ENCODE data around the gene SFXN1. TPM values are rescaled to one million over a fixed set of nuclear protein-coding genes. Genes with fewer than 3 reads are reported as not detected.

The SFXN1 gene
- total and polyA plus RNA-seq, 9 of the 15 experiments (the other 6 are each of a cell fraction or from before 2014, with no cell fraction given): 31.8 to 261 (median 113) TPM

DNA sequence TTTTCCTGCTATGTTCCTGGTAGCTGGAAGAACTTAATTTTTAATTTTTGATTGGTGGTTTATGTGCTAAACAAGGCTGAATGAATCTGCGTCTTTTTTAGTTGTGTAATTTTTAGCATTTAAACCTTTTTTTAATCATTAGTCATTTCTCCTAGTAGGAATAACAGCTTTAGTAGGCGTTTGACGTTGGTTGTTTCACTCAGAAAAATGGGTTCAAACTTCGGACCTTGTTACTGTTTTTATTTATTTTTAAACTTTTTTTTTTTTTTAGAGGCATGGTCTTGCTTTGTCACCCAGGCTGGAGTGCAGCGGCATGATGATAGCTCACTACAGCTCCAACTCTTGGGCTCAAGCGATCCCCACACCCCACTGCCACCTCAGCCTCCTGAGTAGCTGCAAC, 12.9 kb downstream of the SFXN1 start (continued):
- TF ChIP-seq, protein P1, sequence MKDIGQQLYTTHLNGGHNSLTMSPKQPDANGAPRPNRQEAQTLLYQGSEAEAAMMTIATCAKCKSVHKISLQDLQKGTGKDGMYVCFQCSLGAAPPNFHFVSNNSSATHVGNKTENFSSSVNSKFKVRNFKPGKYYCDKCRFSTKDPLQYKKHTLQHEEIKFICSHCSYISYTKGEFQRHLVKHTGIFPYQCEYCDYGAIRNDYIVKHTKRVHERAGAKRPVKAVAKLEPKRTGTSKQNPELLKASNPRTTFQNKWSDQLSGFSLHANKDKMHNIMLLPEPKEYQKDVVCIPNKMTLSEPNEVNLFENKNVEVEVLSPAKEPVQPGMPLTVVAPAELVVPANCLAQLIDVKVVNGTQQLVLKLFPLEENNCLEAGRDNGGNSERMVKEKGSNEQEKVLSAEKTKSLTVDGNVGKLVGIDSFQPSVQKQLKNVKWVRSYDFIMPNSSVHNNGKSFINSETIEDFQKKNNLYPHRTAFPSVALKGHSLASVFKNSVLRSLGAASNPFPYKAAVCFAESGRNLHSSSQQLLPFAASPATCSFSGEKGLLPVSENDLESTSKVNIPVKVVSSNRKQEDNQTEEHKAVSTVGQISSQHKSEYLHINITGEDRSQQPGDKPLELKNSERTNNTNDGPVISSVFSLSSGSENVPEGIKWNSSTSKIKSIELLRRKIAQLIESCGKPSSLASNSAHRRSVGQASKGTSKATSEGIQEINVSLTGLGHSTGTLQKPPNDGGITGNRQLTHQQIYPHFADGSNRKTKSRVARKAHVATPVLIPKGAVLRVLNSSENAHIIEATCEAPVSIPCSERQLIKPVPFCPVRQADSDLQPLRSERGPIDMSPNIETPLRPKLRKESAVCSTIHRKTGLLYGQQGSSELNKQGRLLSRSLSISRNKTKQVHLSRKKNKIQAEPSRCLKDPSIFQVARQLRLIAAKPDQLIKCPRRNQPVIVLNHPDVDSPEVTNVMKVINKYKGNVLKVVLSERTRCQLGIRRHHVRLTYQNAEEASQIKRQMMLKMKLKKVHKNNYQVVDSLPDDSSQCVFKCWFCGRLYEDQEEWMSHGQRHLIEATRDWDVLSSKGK (CRISPR knock-in tag; IDR thresholded peaks at IDR 0.05): no peak

DNA sequence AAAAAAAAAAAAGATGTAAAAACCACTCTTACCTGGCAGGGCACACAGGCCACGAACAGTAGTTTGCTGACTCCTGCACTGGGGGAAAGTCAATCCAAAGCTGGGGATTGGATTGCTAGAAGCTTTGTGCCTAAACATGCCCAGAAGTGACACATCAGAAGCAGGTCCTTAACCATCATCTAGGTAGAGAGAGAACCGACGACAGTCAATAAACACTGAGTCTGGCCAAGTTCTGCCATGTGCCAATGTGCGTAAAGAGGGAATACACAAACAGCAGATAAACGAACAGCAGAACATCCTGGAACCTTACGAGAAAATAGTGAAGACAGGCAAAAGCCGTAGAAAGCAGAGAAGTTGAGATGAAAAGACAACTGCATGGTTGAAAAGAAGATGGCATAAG, 14.9 kb downstream of the SFXN1 start:
- Histone ChIP-seq H3K4me3 (no peak overlapping the region), H3K4me1 (replicated peaks in 1 of 2; ENCODE audit: control insufficient read depth in 2 of 2, insufficient read depth in 2 of 2, low read length in 2 of 2) (peaks cover 0 to 4% of the 10 kb centered on the region in 2 experiments; a peak in 2 of 5 replicates), H4K20me1 (replicated peaks; ENCODE audit: control insufficient read depth, insufficient read depth, low read length) (peaks cover 19% of the 10 kb centered on the region), H3K9me3 (replicated peaks; ENCODE audit: control insufficient read depth, insufficient read depth, low read depth, low read length) (no peaks in the 10 kb centered on the region), H3K4me2 (ENCODE audit: insufficient read depth, low read length) (no peak overlapping the region), H3K79me2 (ENCODE audit: control insufficient read depth, insufficient read depth, low read length) (peaks cover 68% of the 10 kb centered on the region), H3K27ac (ENCODE audit: extremely low read depth, low read depth, low read length) (no peak overlapping the region), H3K9ac (ENCODE audit: insufficient read depth in 1 of 2, low read depth in 2 of 2, low read length in 2 of 2) (no peak overlapping the region), H3K36me3 (ENCODE audit: control insufficient read depth, insufficient read depth, low read length) (peaks cover 89% of the 10 kb centered on the region), H3K27me3 (ENCODE audit: control insufficient read depth in 2 of 2, insufficient read depth in 2 of 2, low read length in 2 of 2) (no peaks in the 10 kb centered on the region), H2AFZ (ENCODE audit: low read depth, low read length) (no peak overlapping the region), H3K9me1 (ENCODE audit: control insufficient read depth, insufficient read depth, low read length) (no peaks in the 10 kb centered on the region)
- DNase-seq (ENCODE audit: extremely low read depth in 1 of 4, low spot score in 3 of 4): no peak
- intact Hi-C loops (cut with micrococcal nuclease): no loop called here
- in situ Hi-C loops (cut with MboI): no loop called here
- ChIA-PET POLR2A (interaction anchor here (0.7 to 1.1 kb wide), 4 partner anchors 9 to 405 kb away, joined by 3 to 5 read pairs (median 4); no protein-coding TSS in a partner anchor), CTCF (ENCODE audit: low intra/inter-chr PET ratio) (no interaction called here)
- WGBS (ENCODE audit: insufficient coverage, low coverage, missing lambda C conversion rate): 95% methylated on average over 7 of the region's 7 CpGs
- no peak for ATAC-seq
- no peak for TF ChIP-seq KAT7 (CRISPR knock-in tag; IDR thresholded peaks at IDR 0.05; ENCODE audit: borderline replicate concordance)
- no peak for TF ChIP-seq ZKSCAN1 (IDR thresholded peaks at IDR 0.05; ENCODE audit: low read depth, low read length)
- TF ChIP-seq PTRF (tag; IDR thresholded peaks at IDR 0.05): no peak
- no peak for TF ChIP-seq ETV5 (CRISPR knock-in tag; IDR thresholded peaks at IDR 0.05; ENCODE audit: low read depth)
- TF ChIP-seq, protein P2, sequence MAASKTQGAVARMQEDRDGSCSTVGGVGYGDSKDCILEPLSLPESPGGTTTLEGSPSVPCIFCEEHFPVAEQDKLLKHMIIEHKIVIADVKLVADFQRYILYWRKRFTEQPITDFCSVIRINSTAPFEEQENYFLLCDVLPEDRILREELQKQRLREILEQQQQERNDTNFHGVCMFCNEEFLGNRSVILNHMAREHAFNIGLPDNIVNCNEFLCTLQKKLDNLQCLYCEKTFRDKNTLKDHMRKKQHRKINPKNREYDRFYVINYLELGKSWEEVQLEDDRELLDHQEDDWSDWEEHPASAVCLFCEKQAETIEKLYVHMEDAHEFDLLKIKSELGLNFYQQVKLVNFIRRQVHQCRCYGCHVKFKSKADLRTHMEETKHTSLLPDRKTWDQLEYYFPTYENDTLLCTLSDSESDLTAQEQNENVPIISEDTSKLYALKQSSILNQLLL (CRISPR knock-in tag; IDR thresholded peaks at IDR 0.05; ENCODE audit: borderline replicate concordance): peak; percentile 13; the same call in 1 of the 2 replicates
- no peak for TF ChIP-seq TRIM24 (IDR thresholded peaks at IDR 0.05)
- no peak for TF ChIP-seq PHTF2 (CRISPR knock-in tag; IDR thresholded peaks at IDR 0.05)
- TF ChIP-seq, protein P3, sequence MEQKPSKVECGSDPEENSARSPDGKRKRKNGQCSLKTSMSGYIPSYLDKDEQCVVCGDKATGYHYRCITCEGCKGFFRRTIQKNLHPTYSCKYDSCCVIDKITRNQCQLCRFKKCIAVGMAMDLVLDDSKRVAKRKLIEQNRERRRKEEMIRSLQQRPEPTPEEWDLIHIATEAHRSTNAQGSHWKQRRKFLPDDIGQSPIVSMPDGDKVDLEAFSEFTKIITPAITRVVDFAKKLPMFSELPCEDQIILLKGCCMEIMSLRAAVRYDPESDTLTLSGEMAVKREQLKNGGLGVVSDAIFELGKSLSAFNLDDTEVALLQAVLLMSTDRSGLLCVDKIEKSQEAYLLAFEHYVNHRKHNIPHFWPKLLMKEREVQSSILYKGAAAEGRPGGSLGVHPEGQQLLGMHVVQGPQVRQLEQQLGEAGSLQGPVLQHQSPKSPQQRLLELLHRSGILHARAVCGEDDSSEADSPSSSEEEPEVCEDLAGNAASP (IDR thresholded peaks at IDR 0.05): no peak
- no peak for TF ChIP-seq ZNF146 (CRISPR knock-in tag; IDR thresholded peaks at IDR 0.05; ENCODE audit: unreplicated experiment)
- FAIRE-seq: no peak
- no TSS peak for BruUV-seq (replicated peaks)

All from K562 (cell line).